Measurements from ENCODE around the gene PLBD2. TPM values are rescaled to one million over a fixed set of nuclear protein-coding genes. Genes with fewer than 3 reads are reported as not detected.

PLBD2 gene
- total and polyA plus RNA-seq, 10 of the 15 experiments (the other 5 are each of a cell fraction or from before 2014, with no cell fraction given) = 1.4 to 16.6 (median 5.9) TPM

- BruUV-seq (replicated peaks) = no TSS peak
- ATAC-seq (no peak), DNase-seq (ENCODE audit: low read depth, low spot score) (no peak), FAIRE-seq (no peak)
- no peak overlapping the region for H2AFZ ChIP-seq (ENCODE audit: control insufficient read depth, low read depth, low read length)
- in situ Hi-C loops (cut with MboI) = no loop called here
- RAD21 ChIA-PET (ENCODE audit: unreplicated experiment) = no interaction called here
- TF ChIP-seq MTA2 (IDR thresholded peaks at IDR 0.05; ENCODE audit: low read depth) (no peak), TCF7 (IDR thresholded peaks at IDR 0.05; ENCODE audit: borderline replicate concordance) (no peak), ASH2L (IDR thresholded peaks at IDR 0.05; ENCODE audit: borderline replicate concordance, low read depth) (no peak), SKIL (IDR thresholded peaks at IDR 0.05; ENCODE audit: low read depth, poor library complexity, severe bottlenecking) (no peak), TARDBP (IDR thresholded peaks at IDR 0.05; ENCODE audit: borderline replicate concordance) (no peak), SREBF2 (IDR thresholded peaks at IDR 0.05; ENCODE audit: low read length) (no peak), SMARCA5 (IDR thresholded peaks at IDR 0.05) (no peak), REST (IDR thresholded peaks at IDR 0.05; ENCODE audit: low read depth, low read length) (no peak), ELK1 (IDR thresholded peaks at IDR 0.05; ENCODE audit: low read depth, low read length) (no peak), BRCA1 (IDR thresholded peaks at IDR 0.05; ENCODE audit: low read depth, low read length) (no peak), SIN3A (IDR thresholded peaks at IDR 0.05; ENCODE audit: low read depth, low read length) (no peak), TCF3 (IDR thresholded peaks at IDR 0.05; ENCODE audit: borderline replicate concordance, insufficient read depth, low read depth, low read length) (no peak), RCOR1 (conservative IDR thresholded peaks at IDR 0.05; ENCODE audit: low read depth, low read length) (no peak), EP300 (IDR thresholded peaks at IDR 0.05; ENCODE audit: borderline replicate concordance in 1 of 2, control insufficient read depth in 1 of 2, low read depth in 2 of 2, low read length in 2 of 2) (no peak), PKNOX1 (IDR thresholded peaks at IDR 0.05) (no peak), RBBP5 (conservative IDR thresholded peaks at IDR 0.05) (no peak), BCL11A (IDR thresholded peaks at IDR 0.05; ENCODE audit: low read depth, low read length) (no peak), ATF7 (IDR thresholded peaks at IDR 0.05; ENCODE audit: low read depth) (no peak), GATAD2B (conservative IDR thresholded peaks at IDR 0.05; ENCODE audit: low read depth) (no peak)
- H3K27ac ChIP-seq (ENCODE audit: control insufficient read depth, insufficient read depth) = no peak overlapping the region
- WGBS (ENCODE audit: insufficient coverage, insufficient replicate concordance, low lambda C conversion rate, missing lambda C conversion rate) = 40% methylated on average over 12 of the region's 12 CpGs
- H3K9ac ChIP-seq (ENCODE audit: control insufficient read depth, insufficient read depth, low read length) = no peak overlapping the region
- H3K79me2 ChIP-seq (ENCODE audit: control insufficient read depth, insufficient read depth, low read length) = no peaks in the 10 kb centered on the region
- no peaks in the 10 kb centered on the region for H3K27me3 ChIP-seq (replicated peaks in 1 of 2; ENCODE audit: control insufficient read depth in 2 of 2, insufficient read depth in 2 of 2, low read length in 1 of 2)
- intact Hi-C loops (cut with micrococcal nuclease; ENCODE audit: unreplicated experiment) = no loop called here
- H3K4me1 ChIP-seq (ENCODE audit: control insufficient read depth, insufficient read depth, low read length) = peaks cover 7% of the 10 kb centered on the region; the same call in 1 of the 2 replicates
- H3K4me2 ChIP-seq (ENCODE audit: control insufficient read depth, insufficient read depth) = no peak overlapping the region
- H3K4me3 ChIP-seq = no peak overlapping the region
- POLR2A ChIA-PET = no interaction called here
- no peaks in the 10 kb centered on the region for H3K36me3 ChIP-seq (ENCODE audit: control insufficient read depth in 2 of 2, insufficient read depth in 2 of 2, low read length in 1 of 2)
- no peaks in the 10 kb centered on the region for H4K20me1 ChIP-seq (ENCODE audit: control insufficient read depth, insufficient read depth)
- CTCF ChIA-PET = no interaction called here
- H3K9me3 ChIP-seq (replicated peaks; ENCODE audit: control insufficient read depth, insufficient read depth, low read length) = no peaks in the 10 kb centered on the region
- SMC1A ChIA-PET (ENCODE audit: uncharacterized antibody, unreplicated experiment) = interaction anchor here (1.3 kb wide), 1 partner anchor 37 kb away, joined by 3 read pairs; no protein-coding TSS in a partner anchor
These were observed 41.1 kb downstream of the PLBD2 start for GRCh38 chr12:113399490-113399889.

All from GM12878 (cell line).